ENCODE measurements around the gene CD38.

DNA sequence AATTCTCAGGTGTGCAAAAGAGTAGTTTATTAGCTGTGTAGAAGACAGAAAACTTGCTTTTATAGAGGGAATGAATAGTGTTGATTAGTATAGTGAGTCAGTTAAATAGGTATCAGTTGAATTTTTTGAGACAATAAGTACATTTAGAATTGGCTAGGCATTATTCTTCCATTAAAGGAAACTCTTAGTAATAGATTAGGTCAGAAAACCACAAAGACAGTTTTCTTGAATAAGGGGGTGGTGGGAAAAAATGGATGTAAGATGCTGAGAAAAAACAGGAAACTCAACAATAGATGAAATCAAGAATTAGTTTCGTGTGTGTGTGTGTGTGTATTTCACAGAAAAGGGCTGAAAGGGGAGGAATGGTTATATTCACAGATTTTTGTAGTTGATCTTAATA, 16.8 kb downstream of the CD38 start:
- TF ChIP-seq POLR2AphosphoS5 (IDR thresholded peaks at IDR 0.05), result no peak
- TF ChIP-seq, protein P1, sequence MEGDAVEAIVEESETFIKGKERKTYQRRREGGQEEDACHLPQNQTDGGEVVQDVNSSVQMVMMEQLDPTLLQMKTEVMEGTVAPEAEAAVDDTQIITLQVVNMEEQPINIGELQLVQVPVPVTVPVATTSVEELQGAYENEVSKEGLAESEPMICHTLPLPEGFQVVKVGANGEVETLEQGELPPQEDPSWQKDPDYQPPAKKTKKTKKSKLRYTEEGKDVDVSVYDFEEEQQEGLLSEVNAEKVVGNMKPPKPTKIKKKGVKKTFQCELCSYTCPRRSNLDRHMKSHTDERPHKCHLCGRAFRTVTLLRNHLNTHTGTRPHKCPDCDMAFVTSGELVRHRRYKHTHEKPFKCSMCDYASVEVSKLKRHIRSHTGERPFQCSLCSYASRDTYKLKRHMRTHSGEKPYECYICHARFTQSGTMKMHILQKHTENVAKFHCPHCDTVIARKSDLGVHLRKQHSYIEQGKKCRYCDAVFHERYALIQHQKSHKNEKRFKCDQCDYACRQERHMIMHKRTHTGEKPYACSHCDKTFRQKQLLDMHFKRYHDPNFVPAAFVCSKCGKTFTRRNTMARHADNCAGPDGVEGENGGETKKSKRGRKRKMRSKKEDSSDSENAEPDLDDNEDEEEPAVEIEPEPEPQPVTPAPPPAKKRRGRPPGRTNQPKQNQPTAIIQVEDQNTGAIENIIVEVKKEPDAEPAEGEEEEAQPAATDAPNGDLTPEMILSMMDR (IDR thresholded peaks at IDR 0.05), result no peak

Data from sigmoid colon (tissue), 4 donors.